Mesendoderm (in vitro differentiated cells): ENCODE measurements around the gene NCAPG2.

Source experiments
- DNase-seq: peaks from one replicate; pipeline ENCODE4 v3.0.0; 2013
- H2AK5ac ChIP-seq: 2 replicates; pipeline ENCODE4 v1.6.1; 2013; ENCODE audit warnings: low read length, inconsistent platforms
- H2BK120ac ChIP-seq: 2 replicates; pipeline ENCODE4 v1.6.1; 2013; ENCODE audit warnings: low read depth, mild to moderate bottlenecking, low read length, moderate library complexity, mixed read lengths
- H2BK15ac ChIP-seq: replicated peaks from 2 replicates; pipeline ENCODE4 v1.6.1; 2013; ENCODE audit warnings: low read depth, mild to moderate bottlenecking, moderate library complexity
- H2BK5ac ChIP-seq: 2 replicates; pipeline ENCODE4 v1.6.1; 2013; ENCODE audit warnings: low read length, inconsistent platforms
- H3K18ac ChIP-seq: 2 replicates; pipeline ENCODE4 v1.6.1; 2013; ENCODE audit warnings: mild to moderate bottlenecking, low read length, mixed read lengths
- H3K23ac ChIP-seq: one replicate; pipeline ENCODE4 v1.6.1; 2013; ENCODE audit warnings: low read length
- H3K27ac ChIP-seq: 2 replicates; pipeline ENCODE4 v1.5.1; 2013; ENCODE audit warnings: low read depth, mild to moderate bottlenecking, inconsistent platforms, low read length, moderate library complexity
- H3K27me3 ChIP-seq: 2 replicates; pipeline ENCODE4 v1.6.1; 2013; ENCODE audit warnings: low read length, control low read depth, mild to moderate bottlenecking, inconsistent platforms; ENCODE audit not compliant: insufficient read depth, poor library complexity
- H3K36me3 ChIP-seq: 2 replicates; pipeline ENCODE4 v1.6.1; 2013; ENCODE audit warnings: low read length, inconsistent platforms; ENCODE audit not compliant: control insufficient read depth, insufficient read depth
- H3K4ac ChIP-seq: one replicate; pipeline ENCODE4 v1.6.1; 2013; ENCODE audit warnings: low read depth, mild to moderate bottlenecking, low read length, moderate library complexity
- H3K4me1 ChIP-seq: 2 replicates; pipeline ENCODE4 v1.6.1; 2013; ENCODE audit warnings: low read depth, low read length, inconsistent platforms; ENCODE audit not compliant: control insufficient read depth
- H3K4me2 ChIP-seq: 2 replicates; pipeline ENCODE4 v1.6.1; 2013; ENCODE audit warnings: low read length
- H3K4me3 ChIP-seq: 2 replicates; pipeline ENCODE4 v1.5.1; 2013; ENCODE audit warnings: mild to moderate bottlenecking, low read length
- H3K56ac ChIP-seq: one replicate; pipeline ENCODE4 v1.6.1; 2013; ENCODE audit warnings: low read length
- H3K79me1 ChIP-seq: 2 replicates; pipeline ENCODE4 v1.6.1; 2013; ENCODE audit warnings: low read length, inconsistent platforms
- H3K79me2 ChIP-seq: 2 replicates; pipeline ENCODE4 v1.6.1; 2013; ENCODE audit warnings: mild to moderate bottlenecking, low read length; ENCODE audit not compliant: control insufficient read depth, insufficient read depth
- H3K9ac ChIP-seq: 2 replicates; pipeline ENCODE4 v1.6.1; 2013; ENCODE audit warnings: low read length, inconsistent platforms
- H4K5ac ChIP-seq: one replicate; pipeline ENCODE4 v1.6.1; 2013; ENCODE audit warnings: low read length
- H4K8ac ChIP-seq: one replicate; pipeline ENCODE4 v1.6.1; 2013; ENCODE audit warnings: low read depth, mild to moderate bottlenecking, control low read depth, low read length, moderate library complexity
- WGBS: extraction: QIAGEN DNeasy Blood & Tissue Kit; methylation state at CpG from one replicate; pipeline ENCODE4 v1.1.7; 2013; ENCODE audit warnings: low lambda C conversion rate, missing lambda C conversion rate; ENCODE audit not compliant: insufficient coverage; ENCODE audit errors: extremely low coverage; 5-methylcytosine and 5-hydroxymethylcytosine counted together

The NCAPG2 gene

GRCh38 chr7:158609313-158609974 is 95.2 kb downstream of the NCAPG2 start:
- H3K4me3 ChIP-seq = no peak overlapping the region
- DNase-seq = no peak
- H3K4ac ChIP-seq = no peak overlapping the region
- H3K9ac ChIP-seq = no peak overlapping the region
- H2AK5ac ChIP-seq = no peak overlapping the region
- H2BK15ac ChIP-seq = no peak overlapping the region
- no peaks in the 10 kb centered on the region for H3K27me3 ChIP-seq
- WGBS = 100% methylated on average over 6 of the region's 7 CpGs
- no peak overlapping the region for H4K8ac ChIP-seq
- no peak overlapping the region for H2BK120ac ChIP-seq
- no peak overlapping the region for H2BK5ac ChIP-seq
- no peak overlapping the region for H3K18ac ChIP-seq
- no peak overlapping the region for H3K4me2 ChIP-seq
- no peaks in the 10 kb centered on the region for H3K4me1 ChIP-seq
- H3K27ac ChIP-seq = no peak overlapping the region
- no peak overlapping the region for H3K23ac ChIP-seq
- no peaks in the 10 kb centered on the region for H3K36me3 ChIP-seq
- no peaks in the 10 kb centered on the region for H3K79me2 ChIP-seq
- H4K5ac ChIP-seq = no peak overlapping the region
- H3K56ac ChIP-seq = no peak overlapping the region
- H3K79me1 ChIP-seq = no peaks in the 10 kb centered on the region

- no peaks in the 10 kb centered on the region for H3K79me2 ChIP-seq
- H3K4me1 ChIP-seq = no peaks in the 10 kb centered on the region
- no peak overlapping the region for H3K18ac ChIP-seq
- H4K5ac ChIP-seq = no peak overlapping the region
- no peak for DNase-seq
- H3K9ac ChIP-seq = no peak overlapping the region
- no peak overlapping the region for H2BK5ac ChIP-seq
- no peaks in the 10 kb centered on the region for H3K79me1 ChIP-seq
- no peak overlapping the region for H3K4ac ChIP-seq
- no peak overlapping the region for H2BK15ac ChIP-seq
- no peak overlapping the region for H3K4me3 ChIP-seq
- no peak overlapping the region for H2BK120ac ChIP-seq
- H3K27me3 ChIP-seq = no peaks in the 10 kb centered on the region
- H3K23ac ChIP-seq = no peak overlapping the region
- WGBS = no CpG with 5 or more reads among the region's 6 CpGs
- no peak overlapping the region for H3K4me2 ChIP-seq
- no peak overlapping the region for H3K27ac ChIP-seq
- no peak overlapping the region for H2AK5ac ChIP-seq
- no peak overlapping the region for H4K8ac ChIP-seq
- H3K36me3 ChIP-seq = no peaks in the 10 kb centered on the region
- no peak overlapping the region for H3K56ac ChIP-seq
Measured at GRCh38 chr7:158607563-158607962, 97.0 kb downstream of the NCAPG2 start.

DNA sequence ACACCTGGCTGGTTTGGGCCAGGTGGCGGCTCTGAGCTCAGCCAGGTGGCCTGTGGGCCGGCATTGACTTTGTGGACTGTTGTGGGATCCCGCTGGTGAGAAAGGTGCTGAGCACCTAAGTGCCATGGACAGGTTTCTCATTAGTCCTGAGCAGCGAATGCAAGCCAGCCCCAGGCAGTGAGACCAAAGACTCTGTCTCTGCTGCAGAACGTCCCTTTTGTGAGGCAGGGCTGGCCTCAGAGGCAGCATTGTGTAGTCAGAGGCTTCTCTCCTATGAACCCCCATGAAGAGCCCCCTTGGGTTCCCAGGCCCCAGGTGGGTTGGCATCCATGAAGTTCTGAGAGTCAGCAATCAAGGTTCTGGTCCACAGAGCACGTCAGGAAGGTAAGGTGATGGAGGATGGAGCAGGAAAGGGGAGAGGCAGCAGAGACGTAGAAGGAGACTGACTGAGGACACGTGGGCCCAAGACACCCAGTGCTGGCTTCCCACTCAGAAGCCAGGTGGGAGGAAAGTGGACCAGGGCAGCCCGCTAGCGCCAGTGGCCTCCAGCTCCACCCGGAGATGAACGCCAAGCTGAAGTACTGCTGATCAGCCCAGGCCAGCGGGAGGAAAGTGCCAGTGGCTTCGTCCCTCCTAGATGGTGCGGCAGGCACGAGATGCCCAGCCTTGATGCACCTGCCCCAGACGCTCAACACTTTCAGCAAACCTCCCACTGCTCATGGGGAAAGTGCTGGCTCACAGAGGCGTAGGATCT is 97.8 kb downstream of the NCAPG2 start:
- H4K8ac ChIP-seq = no peak overlapping the region
- H3K36me3 ChIP-seq = no peaks in the 10 kb centered on the region
- no peak overlapping the region for H3K4me3 ChIP-seq
- H3K4me2 ChIP-seq = no peak overlapping the region
- H3K4me1 ChIP-seq = no peaks in the 10 kb centered on the region
- H3K18ac ChIP-seq = no peak overlapping the region
- no peak overlapping the region for H2AK5ac ChIP-seq
- no peak for DNase-seq
- H2BK5ac ChIP-seq = no peak overlapping the region
- no peak overlapping the region for H4K5ac ChIP-seq
- no peaks in the 10 kb centered on the region for H3K79me1 ChIP-seq
- H3K79me2 ChIP-seq = no peaks in the 10 kb centered on the region
- no peaks in the 10 kb centered on the region for H3K27me3 ChIP-seq
- H2BK15ac ChIP-seq = no peak overlapping the region
- H3K23ac ChIP-seq = no peak overlapping the region
- no peak overlapping the region for H2BK120ac ChIP-seq
- no peak overlapping the region for H3K9ac ChIP-seq
- no peak overlapping the region for H3K4ac ChIP-seq
- WGBS = no CpG with 5 or more reads among the region's 18 CpGs
- H3K27ac ChIP-seq = no peak overlapping the region
- no peak overlapping the region for H3K56ac ChIP-seq

DNA sequence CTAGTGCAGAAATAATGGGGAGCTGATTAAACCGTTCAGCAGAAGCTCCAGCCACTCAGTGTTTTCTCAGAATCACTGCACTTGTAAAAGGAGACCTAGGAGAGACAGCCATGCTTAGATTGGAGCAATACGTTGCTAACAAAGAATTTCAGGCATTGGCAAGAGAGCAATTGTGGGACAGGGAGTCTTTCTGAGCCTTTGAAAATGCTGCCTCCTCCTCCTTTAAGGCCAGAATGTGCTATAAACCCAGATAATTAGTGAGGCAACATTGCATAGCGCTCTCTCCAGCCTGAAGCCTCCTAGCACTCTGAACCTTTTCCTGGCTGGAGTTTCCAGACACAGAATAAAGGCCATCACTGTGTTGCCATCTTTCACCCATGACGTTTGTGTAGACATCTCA is 98.5 kb downstream of the NCAPG2 start:
- no peak for DNase-seq
- H2BK15ac ChIP-seq = no peak overlapping the region

GRCh38 chr7:158603773-158604755 is 100.5 kb downstream of the NCAPG2 start:
- DNase-seq = no peak
- no peak overlapping the region for H3K27ac ChIP-seq
- H4K8ac ChIP-seq = no peak overlapping the region
- no CpG with 5 or more reads among the region's 23 CpGs for WGBS
- H3K79me2 ChIP-seq = no peaks in the 10 kb centered on the region
- no peaks in the 10 kb centered on the region for H3K79me1 ChIP-seq
- no peaks in the 10 kb centered on the region for H3K4me1 ChIP-seq
- no peaks in the 10 kb centered on the region for H3K36me3 ChIP-seq
- no peak overlapping the region for H3K56ac ChIP-seq
- H3K9ac ChIP-seq = no peak overlapping the region
- no peak overlapping the region for H2AK5ac ChIP-seq
- no peak overlapping the region for H3K4me2 ChIP-seq
- H2BK120ac ChIP-seq = no peak overlapping the region
- no peaks in the 10 kb centered on the region for H3K27me3 ChIP-seq
- H3K18ac ChIP-seq = no peak overlapping the region
- no peak overlapping the region for H3K23ac ChIP-seq
- H2BK15ac ChIP-seq = no peak overlapping the region
- H3K4ac ChIP-seq = no peak overlapping the region
- no peak overlapping the region for H3K4me3 ChIP-seq
- H4K5ac ChIP-seq = no peak overlapping the region
- H2BK5ac ChIP-seq = no peak overlapping the region

More for the DNA sequence above, 98.5 kb downstream of the NCAPG2 start:
- H3K4me3 ChIP-seq = no peak overlapping the region
- no peak overlapping the region for H2AK5ac ChIP-seq
- no peak overlapping the region for H3K27ac ChIP-seq
- H3K18ac ChIP-seq = no peak overlapping the region
- H3K27me3 ChIP-seq = no peaks in the 10 kb centered on the region
- no peaks in the 10 kb centered on the region for H3K79me2 ChIP-seq
- no peak overlapping the region for H3K4me2 ChIP-seq
- H3K36me3 ChIP-seq = no peaks in the 10 kb centered on the region
- no peaks in the 10 kb centered on the region for H3K79me1 ChIP-seq
- no CpG with 5 or more reads among the region's 4 CpGs for WGBS
- H4K5ac ChIP-seq = no peak overlapping the region
- H2BK5ac ChIP-seq = no peak overlapping the region
- no peak overlapping the region for H3K9ac ChIP-seq
- H3K4ac ChIP-seq = no peak overlapping the region
- H3K4me1 ChIP-seq = no peaks in the 10 kb centered on the region
- H3K23ac ChIP-seq = no peak overlapping the region
- H2BK120ac ChIP-seq = no peak overlapping the region
- no peak overlapping the region for H3K56ac ChIP-seq
- H4K8ac ChIP-seq = no peak overlapping the region
